Activated CD8-positive, alpha-beta memory T cell treated with anti-CD3 and anti-CD28 coated beads, Interleukin-2, amount 50 U/mL, for 24 hours (primary cell): ENCODE results near the gene ZNF792.
"Not testable (repeated sequence)": the region's sequence is repeated elsewhere in the genome, so short reads cannot be mapped to it uniquely, and the experiment has no call there.

Experiments
- DNase-seq: peaks from one replicate; pipeline ENCODE4 v3.0.0-alpha.2; 2020; ENCODE audit errors: extremely low read depth

ZNF792 gene

GRCh38 chr19:34925278-34925855 lies 38.7 kb downstream of the ZNF792 start:
- DNase-seq, result no peak

GRCh38 chr19:34920090-34920786 lies 43.8 kb downstream of the ZNF792 start:
- DNase-seq, result not testable (repeated sequence)

- DNase-seq, result no peak
Observed at GRCh38 chr19:34918190-34918589, 45.8 kb downstream of the ZNF792 start.

- not testable (repeated sequence) for DNase-seq
Observed at GRCh38 chr19:34917144-34917543, 46.9 kb downstream of the ZNF792 start.

GRCh38 chr19:34910770-34911169 lies 53.3 kb downstream of the ZNF792 start:
- no peak for DNase-seq
